Heart left ventricle (tissue), 16 donors: ENCODE measurements around the gene GPRIN2. TPM values are rescaled to one million over a fixed set of nuclear protein-coding genes. Genes with fewer than 3 reads are reported as not detected.

ENCODE experiments used
- ATAC-seq, 4 donors: fragments of 200-7000 bp; cut with Tn5 transposase; one replicate each; pipeline ENCODE4 v1.9.1; 2020 to 2022; ENCODE audit warnings: moderate library complexity in 4 of 4, mild to moderate bottlenecking in 3 of 4, moderate number of reproducible peaks in 1 of 4
- DNase-seq, 5 donors: peaks; one replicate each; pipeline ENCODE4 v3.0.0-alpha.2; 2020
- H3K27ac ChIP-seq, 12 donors: fragments of 200-600 bp; sonication (generic) in 4 of 12; one replicate each; pipeline versions ENCODE4 v1.5.0 to v1.8.0; 2016 to 2022; ENCODE audit warnings: mild to moderate bottlenecking in 2 of 12
- H3K27me3 ChIP-seq, 9 donors: fragments of 200-600 bp; sonication (generic) in 2 of 9; one replicate each; pipeline versions ENCODE4 v1.5.1 to v1.8.0; 2016 to 2022; ENCODE audit warnings: mild to moderate bottlenecking in 3 of 9
- H3K36me3 ChIP-seq, 9 donors: fragments of 200-600 bp; sonication (generic) in 2 of 9; one replicate each; pipeline versions ENCODE4 v1.5.0 to v1.8.0; 2018 to 2022; ENCODE audit warnings: mild to moderate bottlenecking in 2 of 9
- H3K4me1 ChIP-seq, 12 donors: fragments of 200-600 bp; sonication (generic) in 4 of 12; one replicate each; pipeline versions ENCODE4 v1.5.0 to v1.8.0; 2016 to 2022; ENCODE audit warnings: mild to moderate bottlenecking in 3 of 12
- H3K4me3 ChIP-seq, 12 donors: fragments of 200-600 bp; sonication (generic) in 4 of 12; one replicate each; pipeline versions ENCODE4 v1.5.0 to v1.8.0; 2017 to 2022; ENCODE audit warnings: mild to moderate bottlenecking in 9 of 12, moderate library complexity in 4 of 12
- H3K9me3 ChIP-seq, 12 donors: fragments of 200-600 bp; sonication (generic) in 4 of 12; one replicate each; pipeline versions ENCODE4 v1.5.0 to v1.8.0; 2016 to 2022; ENCODE audit warnings: mild to moderate bottlenecking in 1 of 12
- CTCF ChIP-seq, 12 donors: fragments of 200-600 bp; sonication (generic) in 4 of 12; IDR thresholded peaks; one replicate each; pipeline versions ENCODE4 v1.5.0 to v1.8.0; 2018 to 2022; ENCODE audit warnings: antibody characterized with exemption in 12 of 12, mild to moderate bottlenecking in 5 of 12
- POLR2A ChIP-seq, 2 donors: fragments of 450-650 bp; IDR thresholded peaks; one replicate each; pipeline ENCODE4 v1.6.1; 2017; ENCODE audit warnings: antibody characterized with exemption in 2 of 2, mild to moderate bottlenecking in 2 of 2, moderate library complexity in 2 of 2
- WGBS, 4 donors: extraction: QIAGEN DNeasy Blood & Tissue Kit in 2 of 4; methylation state at CpG; one replicate each; pipeline versions ENCODE4 v1.1.5 to v1.1.7; 2013 to 2018; 5-methylcytosine and 5-hydroxymethylcytosine counted together
- intact Hi-C, 10 donors: fragments of 100-400 bp; cut with DNase I; formaldehyde crosslinking; loops; one replicate each; pipeline versions ENCODE4 v1.11.1 to v1.14.2; 2022
- polyA plus RNA-seq, 2 donors: library from polyadenylated mRNA; stranded (reverse); fragments of 200-250 nt; gene quantifications; one replicate each; pipeline ENCODE4 v1.2.3, GENCODE V29; 2013
- total RNA-seq, 9 donors: library from RNA; depleted of rRNA in 2 of 9; stranded (reverse); fragments of >200 nt in 2 of 9; fragmentation: NEBNext Ultra II Directional in 3 of 9; extraction: Animal tissue kit (Norgen Biotek cat#: 25700) in 3 of 9; gene quantifications; one replicate each; pipeline versions ENCODE4 v1.1.0 to v1.2.4, GENCODE V29; 2016 to 2023
- donor health status: ischemic (EF 13 %, LVEDD 7.1; RV severe dilation, severe dysfunction).
- donor health status: healthy with polysubstance abuse.
- donor health status: DM: no; HTN: yes; CAD: no.
- donor health status: DM: no; HTN: no; CAD: no.
- donor health status: ischemic (EF 25% LVEDD 6.9; RV normal size, moderate dysfunction).
- donor health status: ischemic (EF 25% LVEDD 5.7; RV mildly dilated, moderate dysfunction).
- donor health status: healthy.
- donor health status: DM: yes; HTN: yes; CAD: no.
- donor health status: ischemic (EF 35%, LVEDD 5.7; RV mildly dilated, moderate dysfunction).
- donor health status: nonischemic (EF 11% LVEDD 7.7; RV severe dilation, severe dysfunction).
- donor health status: DM: yes; HTN: yes; CAD: no.
- donor health status: PGD.
- donor health status: ischemic (EF 29% LVEDD 5.4; RV normal size, mild dysfunction).
- donor health status: nonischemic (EF 23%, LVEDD 6.1; RV moderate dilation, normal function).

The GPRIN2 gene
- total and polyA plus RNA-seq, 11 donors = 0.50 TPM; not detected in 10

- intact Hi-C loops = loop anchor here in 1 of 10 donors (2.0 kb wide), 1 partner anchor 16 kb away; no protein-coding TSS in a partner anchor
- Histone ChIP-seq H3K9me3 (no peaks in the 10 kb centered on the region), H3K27ac (no peak overlapping the region), H3K36me3 (no peaks in the 10 kb centered on the region), H3K4me1 (peaks cover 0 to 9% (median 0%) of the 10 kb centered on the region in 12 donors), H3K27me3 (peaks cover 0 to 60% (median 17%) of the 10 kb centered on the region in 9 donors), H3K4me3 (no peak overlapping the region)
- TF ChIP-seq CTCF (IDR thresholded peaks at IDR 0.05) = peak in 4 of 12 donors; percentile 5 to 12 (median 10)
- TF ChIP-seq POLR2A (IDR thresholded peaks at IDR 0.05) = no peak
- DNase-seq (peak in 4 of 5 donors; percentile 5 to 56 (median 19)), ATAC-seq (no peak)
- 70 to 76% (median 71%) methylated on average over 3 of the region's 3 CpGs for WGBS, 4 donors
Observed at GRCh38 chr10:46544989-46545791, 11.3 kb downstream of the GPRIN2 start.

- H3K4me1 ChIP-seq = peaks cover 0 to 9% (median 0%) of the 10 kb centered on the region in 12 donors
- no peaks in the 10 kb centered on the region for H3K9me3 ChIP-seq
- ATAC-seq = no peak
- intact Hi-C loops = loop anchor here in 1 of 10 donors (2.0 kb wide), 1 partner anchor 15 kb away; no protein-coding TSS in a partner anchor
- 87 to 92% (median 91%) methylated on average over 14 of the region's 14 CpGs for WGBS, 4 donors
- DNase-seq = peak in 2 of 5 donors; percentile 20 to 59
- no peak for TF ChIP-seq CTCF (IDR thresholded peaks at IDR 0.05)
- TF ChIP-seq POLR2A (IDR thresholded peaks at IDR 0.05) = no peak
- no peak overlapping the region for H3K27ac ChIP-seq
- H3K36me3 ChIP-seq = no peaks in the 10 kb centered on the region
- H3K4me3 ChIP-seq = no peak overlapping the region
- H3K27me3 ChIP-seq = peaks cover 0 to 72% (median 22%) of the 10 kb centered on the region in 9 donors
Observed at GRCh38 chr10:46543466-46544377, 12.7 kb downstream of the GPRIN2 start.

- Histone ChIP-seq H3K4me3 (no peak overlapping the region), H3K9me3 (no peaks in the 10 kb centered on the region), H3K27me3 (peaks cover 0 to 79% (median 22%) of the 10 kb centered on the region in 9 donors), H3K27ac (no peak overlapping the region), H3K36me3 (no peaks in the 10 kb centered on the region), H3K4me1 (peaks cover 0 to 9% (median 0%) of the 10 kb centered on the region in 12 donors)
- TF ChIP-seq POLR2A (IDR thresholded peaks at IDR 0.05) (no peak), CTCF (IDR thresholded peaks at IDR 0.05) (no peak)
- WGBS, 4 donors = 79 to 86% (median 82%) methylated on average over 7 of the region's 7 CpGs
- intact Hi-C loops = no loop called here
- DNase-seq (peak in 3 of 5 donors; percentile 19 to 61 (median 19)), ATAC-seq (no peak)
Observed at GRCh38 chr10:46542567-46543465, 13.6 kb downstream of the GPRIN2 start.
